Hindlimb muscle (tissue), 1 donor: Measurements from ENCODE around the gene ABCC3. TPM values are rescaled to one million over a fixed set of nuclear protein-coding genes. Genes with fewer than 3 reads are reported as not detected.

Source experiments
- DNase-seq: peaks from one replicate; pipeline ENCODE4 v3.0.0-alpha.2; 2013
- polyA plus RNA-seq: library from polyadenylated mRNA; unstranded; fragments of 120-200 nt; gene quantifications from one replicate; pipeline ENCODE4 v1.2.1, GENCODE V29; 2013; ENCODE audit not compliant: insufficient read length

ABCC3 gene
- polyA plus RNA-seq, 1 donor = 0.66 TPM

DNA sequence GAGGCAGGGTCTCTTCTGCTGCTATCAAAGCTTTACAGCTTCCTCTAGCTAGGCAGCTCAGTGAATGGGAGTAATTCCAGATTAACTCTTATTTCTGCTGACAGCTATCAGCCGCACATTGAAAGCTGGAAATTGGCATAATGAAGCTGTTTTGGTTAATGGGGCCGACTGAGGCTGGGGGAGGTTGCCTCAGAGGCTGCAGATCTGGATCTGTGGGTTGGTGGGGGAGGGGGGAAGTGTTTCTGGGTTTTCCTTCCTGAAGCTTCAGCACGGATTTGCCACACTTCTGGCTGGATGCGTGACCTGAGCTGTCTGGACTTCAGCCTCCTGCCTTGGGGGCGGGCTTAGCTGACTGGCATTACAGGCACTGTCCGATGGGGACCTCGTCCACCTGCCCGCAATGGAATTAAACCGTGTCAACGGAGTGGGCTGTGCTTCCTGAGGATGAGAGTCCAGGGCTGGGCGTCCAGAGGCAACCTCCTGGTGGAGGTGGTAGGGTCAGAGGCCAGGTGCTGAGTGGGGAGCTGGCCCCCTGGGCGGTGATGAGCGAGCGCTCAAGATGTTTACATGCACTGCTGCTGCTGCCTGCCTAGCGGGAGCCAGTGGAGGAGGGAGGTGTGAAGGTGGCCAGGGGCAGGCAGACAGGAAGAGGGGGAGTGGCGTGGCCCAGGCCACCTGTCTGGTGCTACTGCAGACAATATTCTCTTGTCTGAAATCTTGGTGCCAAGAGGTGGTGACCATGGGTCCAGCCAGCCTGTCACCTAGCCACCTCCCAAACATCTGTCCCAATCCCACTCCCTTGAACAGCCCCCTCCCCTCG is 6.7 kb upstream of the ABCC3 start:
- no peak for DNase-seq

DNA sequence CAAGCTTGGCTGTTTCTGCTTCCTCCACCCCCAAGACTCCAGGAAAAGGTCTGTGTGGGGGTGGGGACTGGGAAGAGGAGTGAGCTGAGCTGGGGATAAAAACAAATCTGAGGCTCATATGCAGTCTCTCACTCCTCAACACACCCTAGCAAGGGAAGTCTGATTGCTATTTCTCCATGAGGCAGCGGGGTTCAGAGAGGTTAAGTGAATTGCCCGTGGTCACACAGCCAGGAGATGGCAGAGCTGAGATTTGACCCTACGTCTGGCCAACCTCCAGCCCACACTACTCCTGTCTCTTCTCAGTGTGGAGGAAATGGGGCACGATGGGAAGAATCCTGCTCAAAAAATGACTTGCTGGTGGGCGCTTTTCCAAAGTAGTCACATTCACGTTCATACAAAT is 4.8 kb upstream of the ABCC3 start:
- no peak for DNase-seq

DNA sequence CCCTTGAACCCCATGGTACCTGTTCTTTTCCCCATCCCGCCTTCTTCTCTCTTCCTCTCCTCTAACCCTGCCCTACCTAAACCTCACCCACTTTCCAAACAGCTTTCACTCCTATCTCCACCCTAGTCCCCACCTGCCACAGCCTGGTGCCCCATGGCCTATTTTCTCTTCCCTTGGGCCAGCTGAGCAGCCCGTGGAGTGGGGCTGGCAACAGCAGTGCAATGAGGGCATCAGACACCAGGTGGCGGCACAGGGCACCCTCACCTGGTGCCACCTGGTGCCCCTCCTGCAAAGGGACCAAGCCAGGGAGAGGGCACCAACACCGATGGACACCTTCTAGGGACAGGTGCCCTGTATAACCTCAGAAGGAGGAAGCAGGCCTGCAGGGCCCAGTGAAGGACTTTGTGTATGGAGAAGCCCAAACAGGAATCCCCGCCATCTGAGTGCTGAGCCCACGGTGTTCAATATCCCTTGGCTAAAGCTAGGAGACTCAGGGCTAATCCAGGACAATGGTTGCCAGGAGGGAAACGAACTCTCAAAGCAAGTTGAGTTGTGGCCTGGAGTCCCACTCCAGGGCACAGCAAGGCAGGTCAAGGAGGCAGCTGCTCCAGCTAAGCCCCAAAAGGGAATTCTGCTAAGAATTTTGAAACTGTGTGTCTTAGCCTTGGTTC is 4.0 kb upstream of the ABCC3 start:
- no peak for DNase-seq

DNA sequence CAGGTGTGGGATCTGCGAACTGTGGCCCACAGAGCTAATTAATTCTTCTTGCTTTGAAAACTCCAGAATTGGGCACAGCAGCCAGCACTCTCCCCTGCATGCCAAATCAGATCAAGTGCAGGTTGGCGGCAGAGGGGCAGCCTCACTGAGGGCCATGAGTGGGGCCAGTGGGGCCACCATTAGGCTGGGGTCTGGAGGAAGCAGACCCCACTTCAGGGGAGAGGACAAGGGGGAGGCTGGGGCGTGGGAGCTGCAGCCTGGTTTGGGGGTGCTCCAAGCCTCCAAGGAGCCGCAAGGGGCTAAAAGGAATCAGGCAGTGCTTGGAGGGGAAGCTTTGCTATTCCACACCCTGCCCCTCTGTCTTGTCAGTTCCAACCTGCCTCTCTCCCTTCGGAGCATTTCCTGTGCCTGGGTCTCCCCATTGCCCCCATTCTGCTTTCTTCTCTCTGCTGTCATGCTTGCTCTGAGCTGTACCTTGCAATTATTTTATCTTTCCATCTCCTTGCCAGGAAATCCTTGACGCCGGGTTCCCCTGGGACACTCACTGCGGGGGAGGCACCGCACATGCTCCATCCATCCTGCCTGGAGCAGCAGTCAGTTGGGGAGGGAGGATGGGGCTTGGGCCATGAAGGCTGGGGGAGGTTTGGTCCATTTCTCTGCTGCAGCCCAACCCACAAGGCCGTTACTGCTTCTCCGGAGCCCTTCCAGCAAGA is 3.3 kb upstream of the ABCC3 start:
- DNase-seq = no peak

DNA sequence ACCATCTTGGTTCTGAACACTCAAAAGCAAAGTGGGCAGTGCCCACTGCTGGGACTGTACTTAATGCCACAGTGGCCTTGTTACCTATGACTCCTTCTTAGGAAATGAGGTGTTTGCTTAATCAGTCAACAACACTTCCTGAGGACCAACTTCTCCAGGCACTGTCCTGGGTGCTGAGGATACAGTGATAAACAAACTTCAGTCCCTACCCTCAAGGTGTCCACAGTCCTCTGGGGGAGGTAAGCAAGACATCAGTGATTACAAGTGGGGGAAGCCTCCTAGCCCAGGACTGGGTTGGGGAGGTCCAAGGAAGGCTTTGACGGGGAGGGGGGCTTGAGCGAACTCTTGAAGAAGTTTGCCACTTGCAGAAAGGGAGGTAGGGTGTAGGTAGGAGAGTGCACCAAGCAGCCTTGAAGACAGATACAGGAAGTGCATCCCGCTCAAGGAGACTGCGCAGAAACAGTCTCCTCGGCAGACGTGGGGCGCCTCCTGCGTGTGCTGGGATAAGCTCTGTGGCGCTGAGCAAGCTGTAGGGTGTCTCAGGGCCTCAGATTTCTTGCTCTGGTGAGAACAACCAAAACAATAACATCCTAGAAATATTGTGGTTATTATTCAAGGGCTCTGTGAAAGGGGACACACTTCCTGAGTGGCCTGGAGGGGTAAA is 2.6 kb upstream of the ABCC3 start:
- DNase-seq = no peak

DNA sequence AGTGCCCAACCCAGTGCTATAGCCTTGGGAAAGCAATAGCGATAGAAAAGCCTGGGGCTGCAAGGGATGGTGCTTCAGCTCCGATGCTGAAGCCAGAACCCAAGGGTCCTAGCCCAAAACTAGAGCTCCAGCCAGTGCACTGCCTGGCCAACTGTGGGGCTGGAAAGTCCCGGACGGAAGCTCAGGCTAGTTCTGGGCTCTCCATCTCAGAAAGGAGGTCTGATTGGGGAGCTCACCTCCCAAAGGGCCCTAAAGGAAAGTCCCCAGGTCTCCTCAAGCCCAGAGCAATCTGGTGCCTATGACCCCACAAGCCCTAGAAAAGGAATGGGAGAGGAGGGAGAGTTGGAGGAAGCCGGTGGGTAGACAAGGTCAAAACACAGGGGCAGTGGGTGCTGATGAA is 2.0 kb upstream of the ABCC3 start:
- no peak for DNase-seq

DNA sequence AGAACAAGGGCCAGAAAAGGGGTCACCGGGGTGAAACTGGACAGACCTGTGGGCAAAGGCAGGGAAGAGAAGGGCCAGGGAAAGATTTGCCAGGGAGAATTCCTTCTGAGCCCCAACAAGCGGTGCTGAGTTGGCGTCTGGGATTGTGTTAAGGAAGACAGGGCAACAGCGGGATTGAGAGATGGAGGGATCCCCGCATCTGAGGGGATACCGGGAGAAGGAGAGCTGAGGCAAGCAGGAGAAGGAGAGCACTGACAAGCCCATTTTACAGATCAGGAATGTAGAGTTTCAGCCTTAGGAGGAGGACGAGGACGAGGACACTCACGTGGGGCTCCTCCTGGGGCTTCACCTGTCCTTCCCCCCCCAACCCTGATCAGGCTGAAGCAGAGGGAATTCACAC is 998 bp upstream of the ABCC3 start:
- no peak for DNase-seq

DNA sequence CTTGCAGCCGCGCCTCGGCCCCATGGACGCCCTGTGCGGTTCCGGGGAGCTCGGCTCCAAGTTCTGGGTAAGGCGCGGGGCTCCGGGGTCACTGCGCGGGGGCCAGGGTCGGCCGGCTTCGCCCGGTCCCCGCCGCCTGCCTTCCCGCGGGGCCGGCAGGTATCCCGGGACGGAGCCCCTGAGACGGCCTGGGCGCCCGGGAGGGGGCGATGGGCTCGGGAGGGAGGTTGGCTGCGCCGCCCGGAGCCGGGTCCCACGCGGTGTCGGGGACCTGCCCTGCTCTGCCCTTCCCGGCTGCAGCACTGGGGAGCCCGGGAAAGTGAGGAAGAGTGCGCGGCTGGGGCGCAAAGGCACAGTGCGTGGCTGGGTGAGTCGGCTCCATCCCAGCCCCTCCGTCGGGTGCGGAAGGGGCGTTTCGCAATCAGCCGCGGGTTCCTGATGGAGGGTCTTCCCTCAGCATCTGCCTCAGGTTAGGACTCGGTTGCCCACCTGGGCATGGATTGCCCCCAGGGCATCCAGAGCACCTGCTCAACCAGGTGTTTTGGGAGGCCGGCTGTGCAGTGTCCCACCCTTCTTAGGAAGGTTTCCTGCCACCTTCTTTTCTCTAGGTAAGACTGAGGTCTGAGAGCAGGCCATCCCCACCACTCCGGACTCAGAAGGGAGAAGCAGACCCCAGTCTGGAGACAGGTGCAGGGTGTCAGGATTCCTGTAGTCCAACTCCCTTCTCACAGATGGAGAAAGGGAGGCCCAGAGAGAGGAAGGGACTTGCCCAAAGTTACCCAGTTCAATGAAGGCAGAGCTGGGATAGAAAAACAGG is 442 bp downstream of the ABCC3 start:
- DNase-seq = no peak

DNA sequence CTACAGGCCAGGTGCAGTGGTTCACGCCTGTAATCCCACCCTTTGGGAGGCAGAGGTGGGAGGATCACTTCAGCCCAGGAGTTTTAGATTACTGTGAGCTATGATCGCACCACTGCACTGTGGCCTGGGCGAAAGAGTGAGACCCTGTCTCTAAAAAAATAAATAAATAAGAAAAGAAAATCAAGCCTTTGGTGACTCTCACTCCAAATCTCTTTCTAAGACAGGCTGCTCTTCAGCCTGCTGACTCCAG is 976 bp downstream of the ABCC3 start:
- no peak for DNase-seq

DNA sequence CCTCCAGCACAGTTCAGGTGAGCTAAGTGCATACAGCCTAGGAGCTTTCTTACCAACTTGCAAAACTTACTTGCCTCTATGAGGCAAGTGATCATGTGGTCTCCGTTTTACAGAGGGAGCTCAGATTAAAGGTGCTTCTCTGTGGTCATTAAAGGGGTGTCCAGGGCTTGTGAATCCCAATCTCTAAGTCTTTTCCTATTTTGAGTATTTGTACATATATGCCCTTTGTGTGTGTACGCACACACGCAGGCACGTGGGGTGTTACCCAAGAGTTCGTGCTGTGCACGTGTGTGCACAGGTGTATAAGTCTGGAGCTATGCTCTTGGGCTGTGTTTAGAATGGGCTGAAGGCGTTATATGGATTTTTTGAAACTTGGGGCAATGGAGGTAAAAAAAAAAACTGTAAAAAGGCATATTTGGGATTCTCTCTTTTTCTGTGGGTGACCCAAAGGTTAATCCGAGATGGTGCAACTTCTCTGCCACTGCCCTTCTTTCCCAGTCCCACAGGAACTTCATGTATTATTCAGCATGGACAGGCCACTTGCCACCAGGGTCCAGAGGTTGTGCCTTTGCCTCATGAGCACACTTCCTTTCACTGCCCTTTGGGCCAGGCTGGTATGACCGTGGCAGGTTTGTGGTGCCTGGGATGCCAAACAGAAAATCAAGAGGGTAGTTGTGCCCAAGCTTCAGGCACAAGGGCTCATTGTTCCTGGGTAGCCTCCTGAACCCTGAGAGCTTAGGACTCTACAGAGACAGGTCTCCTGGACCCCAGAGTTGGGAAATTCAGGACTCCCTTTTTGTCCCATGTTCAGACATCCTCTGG is 1.5 kb downstream of the ABCC3 start:
- DNase-seq = no peak

DNA sequence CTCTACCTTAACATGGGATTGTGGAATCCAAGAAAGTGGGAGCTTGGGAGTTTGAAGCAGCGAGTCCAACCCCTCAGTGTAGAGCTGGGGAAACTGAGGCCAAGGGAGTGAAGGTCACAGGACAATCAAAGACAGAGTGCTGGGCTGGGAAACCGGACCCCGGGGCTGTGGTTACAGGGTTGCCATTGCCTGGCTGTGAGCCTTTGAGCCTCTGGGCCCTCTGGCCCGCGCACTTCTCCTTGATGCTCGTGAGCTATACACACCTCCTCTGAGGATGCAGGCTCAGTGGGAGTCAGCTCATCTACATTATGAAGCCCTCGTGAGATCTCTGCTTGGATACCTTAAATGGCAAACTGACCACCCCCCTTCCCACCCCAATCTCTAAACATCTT is 2.1 kb downstream of the ABCC3 start:
- no peak for DNase-seq

DNA sequence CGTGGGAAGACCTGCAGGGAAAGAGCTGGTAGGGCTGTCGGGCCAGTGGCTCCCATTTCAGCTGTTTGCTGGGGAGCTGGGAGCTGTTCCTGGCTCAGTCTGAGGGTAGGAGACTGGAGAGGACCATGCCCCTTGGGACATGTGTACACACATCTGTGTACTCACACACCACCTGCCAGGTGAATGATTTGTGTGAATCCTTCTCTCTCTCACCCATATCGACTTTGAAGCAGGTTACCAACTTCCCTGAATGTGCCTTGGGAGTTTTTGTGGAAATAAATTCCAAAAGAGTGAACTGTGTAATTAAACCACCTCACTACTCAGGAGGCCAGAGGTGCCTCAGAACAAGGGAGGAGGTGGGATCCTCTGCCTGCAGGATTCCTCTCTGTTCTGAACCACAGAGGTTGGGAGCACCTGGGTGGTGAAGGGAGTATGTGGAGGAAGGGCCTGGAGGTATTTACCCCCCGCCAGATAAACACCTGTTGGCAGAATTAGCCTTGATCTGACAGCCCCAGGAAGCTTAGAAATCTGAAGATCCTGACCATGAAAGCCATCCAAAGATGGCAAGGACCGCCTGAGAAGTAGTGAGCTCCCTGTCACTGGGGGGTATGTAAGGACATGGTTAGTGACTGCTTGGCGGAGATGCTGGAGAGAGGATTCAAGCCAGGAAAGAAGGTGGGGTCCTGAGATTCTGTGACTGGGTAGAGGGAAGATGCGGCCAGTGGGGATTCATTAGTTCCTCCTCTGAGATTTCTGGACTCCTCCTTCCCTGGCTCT is 3.3 kb downstream of the ABCC3 start:
- DNase-seq = no peak

DNA sequence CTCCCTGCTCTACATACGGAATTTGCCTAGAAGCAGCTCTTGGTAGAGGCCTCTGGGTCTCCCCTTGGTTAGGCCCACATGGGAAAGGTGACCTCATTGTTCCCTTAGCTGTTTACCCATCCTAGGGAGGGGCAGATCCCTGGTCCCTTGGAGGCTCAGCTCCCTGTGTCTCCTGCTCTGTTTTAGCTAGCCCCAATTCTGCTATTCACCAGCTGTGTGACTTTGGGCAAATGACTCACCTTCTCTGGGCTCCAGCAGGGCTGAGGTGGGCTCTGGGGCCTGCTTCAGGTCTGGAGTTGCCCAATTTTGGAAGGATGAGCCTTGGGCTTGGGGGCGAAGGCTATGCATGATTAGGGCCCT is 3.9 kb downstream of the ABCC3 start:
- no peak for DNase-seq

DNA sequence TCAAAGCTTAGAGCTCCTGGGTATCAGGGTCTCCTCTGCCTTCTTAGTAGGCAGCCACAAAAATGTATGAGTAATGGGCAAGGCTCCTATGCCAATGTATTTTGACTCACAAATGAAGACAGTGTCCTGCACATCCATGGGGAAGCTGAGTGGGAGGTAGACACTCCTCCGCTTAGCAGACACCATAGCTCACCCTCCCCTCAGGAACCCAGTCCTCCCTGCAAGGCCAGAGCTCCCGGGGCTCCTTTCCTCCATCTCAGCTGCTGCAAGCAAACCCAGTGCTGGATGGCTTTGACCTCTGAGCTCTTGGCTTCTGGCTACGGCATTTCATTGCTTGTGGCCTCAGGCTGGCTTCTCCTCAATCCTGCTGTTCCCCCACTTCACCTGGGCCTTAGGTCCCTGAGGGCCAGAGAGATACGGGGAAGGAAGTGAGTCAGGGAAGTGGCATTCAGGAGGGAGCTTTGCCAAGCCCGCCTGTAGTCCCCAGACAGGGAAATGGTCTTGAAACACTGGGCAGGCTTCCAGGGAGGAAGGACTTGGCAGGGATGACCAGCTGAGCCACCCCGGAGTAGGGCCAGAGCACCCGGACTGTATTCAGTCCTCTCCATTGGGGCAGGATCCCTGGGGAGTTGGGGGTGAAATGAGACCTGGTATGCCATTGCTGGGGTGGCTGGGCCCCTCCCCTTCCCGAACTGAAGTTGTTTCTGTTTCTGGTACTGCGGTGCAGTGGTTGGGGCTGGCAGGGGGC is 4.5 kb downstream of the ABCC3 start:
- no peak for DNase-seq

DNA sequence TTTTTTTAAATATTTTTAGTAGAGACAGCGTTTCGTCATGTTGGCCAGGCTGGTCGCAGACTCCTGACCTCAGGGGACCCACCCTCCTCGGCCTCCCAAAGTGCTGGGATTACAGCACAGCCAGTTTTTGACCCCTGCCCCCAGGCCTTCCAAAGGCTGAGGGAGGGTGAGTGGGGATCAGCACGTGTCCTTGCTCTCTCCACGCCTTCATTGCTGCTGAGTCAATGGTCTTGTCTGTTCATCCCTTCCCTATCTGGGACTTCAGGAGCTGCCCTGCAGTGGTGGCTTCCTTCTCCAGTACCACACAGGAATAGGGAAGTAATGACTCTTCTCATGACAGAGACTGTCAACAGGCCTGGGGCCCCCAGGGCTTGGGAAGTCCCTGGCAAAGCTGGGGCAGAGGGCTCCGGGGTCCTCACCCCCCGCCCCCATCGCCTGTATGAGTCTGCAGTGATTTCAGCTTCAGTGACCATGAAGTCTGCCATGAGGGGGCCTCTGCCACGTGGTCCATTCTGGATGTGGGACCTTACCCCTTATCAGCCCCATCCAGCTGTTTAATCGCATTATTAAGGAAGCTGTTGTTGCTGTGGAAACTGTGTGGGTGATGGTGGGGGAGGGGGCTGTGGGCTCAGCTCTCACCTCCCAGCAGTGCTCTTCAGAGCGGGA is 6.1 kb downstream of the ABCC3 start:
- no peak for DNase-seq

DNA sequence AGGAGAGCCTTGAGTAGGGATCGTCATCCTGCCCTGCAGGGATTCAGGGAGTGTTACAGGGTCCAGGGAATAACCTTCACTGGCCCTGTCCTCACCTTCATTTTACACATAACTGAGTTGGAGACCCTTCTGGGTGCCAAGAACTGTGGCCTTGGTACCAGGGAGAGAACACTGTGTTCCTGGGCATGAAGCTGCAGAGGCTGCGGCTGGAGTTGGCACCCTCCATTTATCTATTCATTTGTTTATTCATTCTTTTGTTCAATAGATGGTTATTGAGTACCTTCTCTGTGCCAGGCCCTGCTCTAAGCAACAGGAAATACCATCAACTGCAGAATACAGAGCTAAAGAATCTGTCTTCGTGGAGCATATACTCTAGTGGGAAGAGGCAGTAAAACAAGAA is 6.7 kb downstream of the ABCC3 start:
- DNase-seq = no peak

DNA sequence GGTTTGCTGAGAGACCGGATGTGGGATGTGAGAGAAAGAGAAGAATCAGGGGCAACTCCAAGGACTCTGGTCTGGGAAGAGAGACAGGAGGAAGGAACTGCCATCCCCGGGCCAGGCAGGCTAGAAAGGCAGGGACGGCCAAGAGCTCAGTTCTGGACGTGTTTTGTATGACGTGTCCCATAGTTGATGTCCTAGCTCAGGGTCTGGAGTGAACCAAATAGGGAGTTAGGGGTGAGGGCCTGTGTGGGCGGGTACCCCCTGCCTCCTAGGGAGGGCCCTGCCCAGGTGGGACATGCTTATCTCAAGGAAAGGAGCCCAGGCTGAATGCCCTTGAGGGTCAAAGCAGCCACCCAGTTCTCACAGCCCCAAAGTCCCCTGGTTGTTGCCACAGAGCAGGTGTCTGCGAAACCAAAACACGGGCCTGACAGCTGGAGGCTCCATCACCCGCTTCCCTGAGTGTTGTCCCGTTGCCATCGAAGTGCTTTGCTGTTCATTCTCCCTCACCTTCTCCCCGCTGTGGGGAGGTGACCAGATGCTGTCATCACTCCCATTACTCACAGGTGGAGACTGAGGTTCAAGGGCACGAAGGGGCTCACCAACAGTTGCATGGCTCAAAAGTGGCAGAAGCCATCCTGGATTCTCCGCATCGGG is 7.5 kb downstream of the ABCC3 start:
- DNase-seq = no peak

DNA sequence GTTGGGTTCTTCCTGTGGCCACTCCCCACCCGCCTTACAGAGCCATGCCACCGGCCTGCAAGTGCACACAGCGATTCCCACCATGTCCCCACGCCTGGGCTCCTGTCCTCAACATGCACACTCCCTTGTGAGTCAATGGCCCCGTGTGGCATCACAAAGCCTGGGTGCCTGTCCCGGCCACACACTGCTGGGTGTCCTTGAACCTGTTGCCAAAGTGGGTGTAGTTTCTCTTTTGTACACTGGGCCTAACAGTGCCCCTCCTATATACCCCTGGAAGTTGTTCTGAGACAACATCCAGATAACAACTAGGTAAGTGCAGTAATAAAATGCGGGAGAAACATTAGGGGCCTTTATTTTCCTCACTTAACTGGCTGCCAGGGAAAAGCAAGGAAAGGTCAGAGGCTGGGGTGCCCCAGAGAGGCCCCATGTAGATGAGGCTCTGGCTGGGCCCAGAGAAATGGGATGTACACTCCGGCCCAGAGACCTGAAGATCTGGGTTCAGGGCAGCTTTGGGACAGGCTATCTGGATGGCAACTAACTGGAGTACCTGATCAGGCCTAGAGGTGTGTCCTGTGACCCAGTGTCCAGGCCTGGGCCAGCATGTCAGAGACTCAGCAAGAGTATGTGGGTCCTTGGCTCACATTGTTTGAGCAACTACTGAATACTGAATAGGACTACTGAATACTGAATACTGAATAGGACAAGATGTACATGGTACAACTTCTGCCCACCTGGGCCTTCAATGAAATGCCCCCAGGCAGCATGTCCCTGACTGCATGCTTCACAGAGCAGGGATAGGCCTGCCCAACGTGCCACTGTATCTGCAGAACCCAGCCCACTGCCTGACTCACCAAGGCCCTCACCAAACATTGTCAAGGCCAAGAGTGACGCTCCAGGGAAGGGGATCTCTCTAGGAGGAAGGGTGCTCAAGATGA is 8.3 kb downstream of the ABCC3 start:
- no peak for DNase-seq
